ENCODE measurements around the gene BCL7B.
"Not testable (repeated sequence)": the region's sequence is repeated elsewhere in the genome, so short reads cannot be mapped to it uniquely, and the experiment has no call there.

BCL7B gene

DNA sequence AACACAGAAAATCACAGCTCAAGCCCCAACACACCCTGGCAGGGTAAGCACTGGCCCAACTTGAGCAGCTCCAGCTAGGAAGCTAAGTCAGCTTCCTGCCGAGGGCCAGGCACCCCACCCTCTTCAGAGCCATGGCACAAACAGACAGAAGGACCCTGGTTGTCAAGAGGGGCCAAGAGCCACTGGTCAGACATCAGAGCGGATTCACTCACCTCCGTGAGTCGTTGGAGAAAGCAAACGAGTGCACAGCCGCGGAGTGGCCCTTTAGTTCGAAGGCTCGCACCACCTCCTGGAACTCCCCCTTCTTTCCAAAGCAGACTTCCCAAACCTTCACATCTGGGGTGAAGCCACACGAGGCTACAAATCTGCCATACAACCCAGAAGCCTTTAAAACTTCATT, 13.5 kb upstream of the BCL7B start:
- DNase-seq, result no peak

DNA sequence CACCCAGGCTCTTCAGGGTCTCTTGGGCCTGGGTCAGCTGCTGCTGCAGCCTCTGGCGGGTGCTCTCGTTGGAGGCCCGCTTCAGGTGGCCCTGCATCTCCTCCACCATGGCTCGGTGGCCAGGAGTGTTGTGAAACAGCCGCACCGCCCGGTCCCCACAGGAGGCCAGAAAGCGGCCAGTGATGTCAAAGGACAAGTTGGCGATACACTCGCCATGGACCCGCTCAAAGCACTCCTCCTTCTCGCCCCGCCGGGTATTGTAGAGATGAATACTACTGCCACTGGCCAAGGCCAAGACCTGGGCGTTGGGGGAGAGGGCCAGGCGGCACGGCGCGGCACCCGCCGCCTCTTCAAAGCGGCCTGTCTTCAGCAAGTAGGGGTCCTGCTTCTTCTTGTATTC, 13.0 kb upstream of the BCL7B start:
- DNase-seq, result no peak

DNA sequence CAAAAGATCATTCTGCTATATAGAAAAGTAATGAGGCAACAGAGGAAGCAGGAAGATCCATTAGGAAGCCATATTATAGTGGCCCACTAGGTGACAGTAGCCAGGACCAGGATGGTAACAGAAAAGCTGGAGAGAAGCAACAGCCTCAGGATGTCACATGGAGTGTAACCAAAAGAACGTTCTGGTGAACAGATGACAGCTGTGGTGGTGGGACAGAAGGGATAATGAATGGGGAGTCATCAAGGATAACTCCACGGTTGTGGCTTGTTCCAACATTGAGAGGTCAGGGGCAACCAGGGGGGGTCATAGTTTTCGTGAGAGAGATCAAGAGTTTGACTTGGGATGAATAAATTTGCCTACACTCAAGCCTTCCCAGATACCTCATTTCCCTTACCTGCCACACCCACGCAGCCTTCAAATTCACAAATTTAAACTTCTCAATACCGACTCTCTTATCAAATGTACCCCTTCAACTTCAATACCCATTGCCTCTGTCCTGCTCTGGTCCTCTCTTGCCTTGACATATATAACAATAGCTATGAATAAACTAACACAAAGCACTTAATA, 11.6 kb upstream of the BCL7B start:
- no peak for DNase-seq

DNA sequence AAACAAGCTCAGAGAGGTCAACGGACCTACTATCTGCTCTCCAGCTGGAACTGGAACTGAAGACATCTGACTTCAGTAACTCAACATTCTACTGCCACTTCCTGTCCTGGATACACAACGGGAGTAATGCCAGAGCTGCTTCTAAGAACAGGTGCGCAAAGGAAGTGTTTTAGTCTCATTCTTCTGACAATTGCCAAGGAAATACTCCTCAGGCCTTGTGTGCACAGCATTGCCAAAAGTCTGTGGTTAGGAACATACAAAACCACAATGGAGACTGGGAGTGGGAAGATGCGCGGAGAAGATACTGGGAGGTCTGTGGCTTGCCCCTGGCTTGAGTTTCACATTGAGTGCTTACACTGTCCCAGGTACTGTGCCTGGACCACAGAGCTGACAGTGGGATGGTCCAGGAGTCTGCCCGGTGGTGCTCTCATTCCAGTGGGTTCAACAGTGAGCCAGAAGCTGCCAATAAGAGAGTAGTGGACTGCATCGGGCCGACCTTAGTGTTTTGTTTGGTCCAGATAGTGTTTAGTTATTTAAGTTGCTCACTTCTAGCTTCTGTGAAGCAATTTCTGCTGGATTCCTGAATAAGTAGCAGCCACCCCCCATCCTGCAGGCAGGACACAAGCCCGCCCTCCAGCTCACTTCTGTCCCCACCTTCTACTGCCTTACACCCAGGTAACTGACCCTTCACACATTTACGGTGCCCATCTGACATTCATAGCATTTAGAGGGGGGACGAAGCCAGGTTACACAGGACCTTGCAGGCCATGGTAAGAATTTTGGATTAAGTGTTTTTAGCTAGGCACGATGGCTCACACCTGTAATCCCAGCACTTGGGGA, 10.6 kb upstream of the BCL7B start:
- no peak for DNase-seq

DNA sequence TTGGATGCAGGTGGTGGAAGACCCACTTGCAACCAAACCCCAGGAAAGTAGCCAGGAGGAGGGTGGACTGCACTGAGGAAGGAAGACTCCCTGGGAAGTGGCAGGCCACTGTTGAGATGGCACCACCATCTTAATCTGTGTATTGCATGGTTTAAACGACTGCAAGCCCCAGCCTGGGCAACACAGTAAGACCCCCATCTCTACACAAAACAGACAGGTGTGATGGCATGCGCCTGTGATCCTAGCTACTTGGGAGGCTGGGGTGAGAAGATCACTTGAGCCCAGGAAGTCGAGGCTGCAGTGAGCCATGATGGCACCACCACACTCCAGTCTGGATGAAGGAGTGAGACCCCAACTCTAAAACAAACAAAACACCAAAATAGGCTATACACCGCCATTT, 9.7 kb upstream of the BCL7B start:
- no peak for DNase-seq

DNA sequence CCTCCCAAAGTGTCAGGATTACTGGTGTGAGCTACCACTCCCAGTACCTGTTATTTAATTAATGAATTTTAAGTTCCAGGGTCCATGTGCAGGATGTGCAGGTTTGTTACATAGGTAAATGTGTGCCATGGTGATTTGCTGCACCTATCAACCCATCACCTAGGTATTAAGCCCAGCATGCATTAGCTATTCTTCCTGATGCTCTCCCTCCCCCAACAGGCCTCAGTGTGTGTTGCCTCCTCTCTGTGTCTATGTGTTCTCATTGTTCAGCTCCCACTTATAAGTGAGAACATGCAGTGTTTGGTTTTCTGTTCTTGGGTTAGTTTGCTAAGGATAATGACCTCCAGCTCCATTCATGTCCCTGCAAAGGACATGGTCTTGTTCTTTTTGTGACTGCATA, 8.9 kb upstream of the BCL7B start:
- DNase-seq, result not testable (repeated sequence)

DNA sequence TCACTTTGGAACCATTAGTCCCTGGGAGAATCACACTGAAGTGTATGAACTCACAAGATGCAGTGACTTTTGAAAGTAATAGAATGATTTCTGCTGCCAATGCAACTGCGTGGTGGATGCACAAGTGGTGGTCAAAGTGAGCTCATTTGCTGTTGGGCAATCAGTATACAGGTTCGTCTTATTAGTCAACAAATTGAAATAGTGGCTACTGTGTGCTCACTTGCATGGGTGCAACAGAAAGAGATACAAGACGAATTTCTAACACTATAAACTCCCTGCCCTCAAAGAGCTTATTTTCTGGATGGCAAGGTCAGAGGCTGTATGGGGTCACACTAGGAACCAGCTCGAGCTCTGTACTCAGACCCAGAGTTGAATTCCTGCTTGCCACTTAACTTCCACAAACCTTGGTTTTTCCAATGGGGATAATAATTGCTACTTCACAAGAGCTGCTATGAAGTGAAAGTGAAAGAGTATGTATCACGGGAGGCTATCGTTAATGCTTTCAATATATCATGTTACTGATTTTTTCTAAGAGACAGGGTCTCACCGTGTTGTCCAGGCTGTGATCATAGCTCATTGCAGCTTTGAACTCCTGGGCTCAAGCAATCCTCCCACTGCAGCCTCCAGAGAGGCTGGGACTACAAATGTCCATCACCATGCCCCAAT, 8.3 kb upstream of the BCL7B start:
- no peak for DNase-seq

DNA sequence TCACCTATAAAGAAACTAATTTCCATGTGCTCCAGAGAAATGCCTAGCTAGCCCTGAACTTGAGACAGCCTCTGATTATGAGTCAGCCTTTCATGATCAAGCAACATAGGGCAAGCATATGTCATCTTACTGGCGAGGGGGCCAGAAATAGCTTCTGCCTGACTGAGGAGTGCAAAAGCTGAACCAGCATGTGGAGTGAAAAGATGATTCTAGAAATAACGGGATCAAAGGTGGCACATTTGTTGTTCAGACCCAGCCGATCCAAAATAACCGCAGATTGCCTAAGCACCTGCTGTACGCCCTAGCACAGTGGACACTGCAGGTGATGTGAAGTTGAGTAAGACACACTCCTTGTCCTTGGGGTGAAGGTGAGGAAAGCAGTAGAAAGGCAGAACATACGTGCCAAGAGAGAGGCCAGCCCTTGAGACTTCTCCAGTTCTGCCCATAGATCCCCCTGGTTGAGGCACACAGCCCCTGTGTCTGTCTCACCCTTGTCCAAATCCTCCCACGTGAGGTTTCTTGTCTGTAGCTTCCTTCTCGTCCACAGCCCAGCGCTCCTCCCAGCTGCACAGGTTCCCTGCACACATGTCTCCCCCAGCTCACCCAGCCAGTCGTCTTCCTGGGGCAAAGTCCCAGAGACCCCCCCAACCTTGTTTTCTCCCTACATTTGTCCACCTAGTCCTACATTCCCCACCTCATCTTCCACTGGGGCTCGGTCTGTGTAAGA, 2.8 kb upstream of the BCL7B start:
- peak; percentile 31 to 37 for DNase-seq

DNA sequence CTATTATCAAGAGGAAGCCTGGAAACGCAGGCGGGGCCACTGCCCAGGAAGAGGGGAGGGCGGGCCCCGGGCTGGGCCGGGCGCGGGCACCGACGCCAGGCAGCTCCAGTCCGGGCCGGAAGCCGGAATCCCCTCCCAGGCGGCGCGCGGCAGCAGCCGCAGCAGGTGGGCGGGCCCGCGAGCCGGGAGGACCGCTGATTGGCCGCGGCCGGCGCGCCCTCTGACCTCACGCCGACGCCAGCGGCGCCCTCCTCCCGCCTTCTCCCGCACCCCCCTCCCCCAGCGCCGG, 438 bp downstream of the BCL7B start:
- DNase-seq, result peak; percentile 88 to 94

DNA sequence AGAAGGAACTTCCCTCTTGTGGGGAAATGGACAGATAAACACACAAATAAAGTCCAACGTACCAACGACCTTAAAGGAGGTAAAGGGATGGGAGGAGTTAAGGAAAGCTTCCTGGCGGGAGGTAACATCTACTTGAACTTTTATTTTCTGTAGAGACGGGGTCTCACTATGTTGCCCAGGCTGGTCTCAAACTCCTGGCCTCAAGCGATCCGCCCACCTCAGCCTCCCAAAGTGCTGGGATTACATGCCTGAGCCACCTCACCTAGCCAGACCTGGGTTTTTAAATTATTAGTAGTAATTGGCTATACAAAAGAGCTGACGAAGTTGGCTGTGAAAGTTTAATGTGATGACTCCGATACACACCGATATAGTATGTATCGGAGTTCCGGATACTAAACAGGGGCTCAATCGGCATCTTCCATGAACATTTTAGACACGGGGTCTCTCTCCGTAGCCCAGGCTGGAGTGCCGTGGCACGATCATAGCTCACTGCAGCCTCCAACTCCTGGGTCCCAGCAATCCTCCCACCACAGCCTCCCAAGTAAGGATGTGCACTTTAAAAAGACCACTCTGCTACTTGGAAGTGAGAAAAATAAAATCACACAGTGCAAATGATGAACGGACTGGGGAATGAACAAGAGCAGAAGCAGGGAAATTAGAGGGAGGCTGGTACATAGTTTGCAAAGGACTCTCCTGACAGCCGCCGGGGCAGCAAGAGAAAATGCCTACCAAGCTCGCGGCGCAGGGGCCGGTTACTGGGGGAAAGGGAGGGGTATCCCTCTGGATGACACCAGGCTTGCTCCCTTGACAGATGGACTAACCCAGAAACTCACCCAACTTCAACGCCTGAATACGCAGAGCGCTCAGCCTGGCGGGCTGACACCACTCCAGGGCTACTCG, 1.0 kb downstream of the BCL7B start:
- no peak for DNase-seq

DNA sequence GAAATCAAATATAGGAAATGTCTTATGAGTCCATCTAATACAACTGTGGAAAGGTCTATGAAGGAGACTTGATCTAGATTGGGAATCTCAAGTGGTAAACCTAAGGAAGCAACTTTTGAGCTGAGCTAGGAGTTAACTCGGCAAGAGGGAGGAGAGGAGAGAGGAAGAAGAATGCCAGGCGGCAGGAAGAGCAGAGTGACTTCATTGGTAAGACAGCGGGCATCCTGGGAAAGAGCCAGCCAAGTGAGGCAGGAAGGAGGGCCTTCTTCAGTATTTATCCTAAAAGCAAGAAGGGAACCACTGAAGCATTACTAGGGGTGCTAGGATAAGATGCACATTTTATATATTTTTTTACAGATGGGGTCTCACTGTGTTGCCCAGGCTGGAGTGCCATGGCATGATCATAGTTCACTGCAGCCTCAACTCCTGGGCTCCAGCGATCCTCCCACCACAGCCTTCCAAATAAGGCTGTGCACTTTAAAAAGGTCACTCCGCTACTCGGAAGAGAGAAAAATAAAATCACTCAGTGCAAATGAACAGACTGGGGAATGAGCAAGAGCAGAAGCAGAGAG, 2.0 kb downstream of the BCL7B start:
- no peak for DNase-seq

DNA sequence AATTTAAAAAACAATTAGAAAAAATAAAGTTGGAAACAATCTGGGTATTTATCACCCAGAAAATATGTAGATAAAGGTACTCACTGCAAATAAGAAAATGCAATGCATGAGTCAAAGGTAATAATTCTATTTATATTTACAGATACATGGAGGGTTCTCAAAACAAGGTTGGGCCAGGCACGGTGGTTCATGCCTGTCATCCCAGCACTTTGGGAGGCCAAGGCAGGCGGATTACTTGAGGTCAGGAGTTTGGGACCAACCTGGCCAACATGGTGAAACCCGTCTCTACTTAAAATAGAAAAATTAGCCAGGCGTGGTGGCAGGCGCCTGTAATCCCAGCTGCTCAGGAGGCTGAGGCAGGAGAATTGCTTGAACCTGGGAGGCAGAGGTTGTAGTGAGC, 7.4 kb downstream of the BCL7B start:
- not testable (repeated sequence) for DNase-seq

DNA sequence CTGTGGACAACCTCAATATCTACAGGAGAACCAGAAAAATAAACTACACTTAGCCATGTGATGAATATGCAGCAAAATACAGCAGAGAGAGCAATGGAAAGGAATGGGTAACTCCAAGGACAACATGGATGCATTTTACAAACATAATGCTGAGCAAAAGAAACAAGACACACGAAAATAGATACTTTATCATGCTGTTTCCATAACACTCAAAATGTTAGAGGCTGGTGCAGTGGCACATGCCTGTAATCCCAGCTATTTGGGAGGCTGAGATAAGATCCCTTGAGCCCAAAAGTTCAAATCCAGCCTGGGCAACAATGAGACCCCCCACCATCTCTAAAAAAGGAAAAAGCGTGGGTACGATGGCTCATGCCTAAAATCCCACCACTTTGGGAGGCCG, 8.3 kb downstream of the BCL7B start:
- DNase-seq, result no peak

DNA sequence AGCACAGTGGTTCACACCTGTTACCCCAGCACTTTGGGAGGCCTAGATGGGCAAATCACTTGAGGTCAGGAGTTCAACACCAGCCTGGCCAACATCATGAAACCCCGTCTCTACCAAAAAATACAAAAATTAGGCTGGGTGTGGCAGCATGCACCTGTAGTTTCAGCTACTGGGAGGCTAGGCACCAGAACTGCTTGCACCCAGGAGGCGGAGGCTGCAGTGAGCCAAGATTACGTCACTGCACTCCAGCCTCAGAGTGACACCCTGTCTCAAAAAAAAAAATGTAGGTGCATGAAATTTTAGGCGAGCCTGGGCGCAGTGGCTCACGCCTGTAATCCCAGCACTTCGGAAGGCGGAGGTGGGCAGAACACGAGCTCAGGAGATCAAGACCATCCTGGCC, 9.6 kb downstream of the BCL7B start:
- DNase-seq, result no peak

DNA sequence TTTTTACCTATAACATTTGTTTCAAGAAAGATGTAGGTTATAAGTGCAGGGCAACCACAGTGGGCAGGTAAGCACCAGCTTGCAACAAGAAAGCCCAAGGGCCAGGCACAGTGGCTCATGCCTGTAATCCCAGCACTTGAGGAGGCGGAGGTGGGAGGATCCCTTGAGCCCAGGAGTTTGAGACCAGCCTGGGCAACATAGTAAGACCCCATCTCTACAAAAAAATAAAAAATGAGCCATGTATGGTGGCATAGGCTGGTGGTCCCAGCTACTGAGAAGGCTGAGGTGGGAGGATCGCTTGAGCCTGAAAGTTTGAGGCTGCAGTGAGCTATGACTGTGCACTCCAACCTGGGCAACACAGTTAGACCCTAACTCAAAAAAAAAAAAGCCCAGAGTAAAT, 12.8 kb downstream of the BCL7B start:
- DNase-seq, result no peak

DNA sequence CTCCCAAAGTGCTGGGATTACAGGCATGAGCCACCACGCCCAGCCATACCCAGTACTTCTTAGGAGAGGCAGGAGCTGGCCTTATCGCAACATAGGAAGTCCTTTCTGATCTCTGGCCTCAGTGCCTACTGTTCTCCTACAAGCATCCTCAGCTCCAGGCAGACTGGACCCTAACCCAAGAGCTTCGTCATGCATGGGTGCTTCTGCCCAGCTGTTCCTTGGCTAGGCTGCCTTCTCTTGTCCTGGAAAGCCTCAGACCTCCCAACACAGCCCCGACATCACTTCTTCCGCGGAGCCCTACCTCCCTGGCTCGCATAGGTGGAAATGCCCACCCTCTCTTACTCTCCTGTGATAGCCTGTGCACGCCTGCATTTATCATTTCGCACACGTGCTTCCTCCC, 15.8 kb downstream of the BCL7B start:
- no peak for DNase-seq

DNA sequence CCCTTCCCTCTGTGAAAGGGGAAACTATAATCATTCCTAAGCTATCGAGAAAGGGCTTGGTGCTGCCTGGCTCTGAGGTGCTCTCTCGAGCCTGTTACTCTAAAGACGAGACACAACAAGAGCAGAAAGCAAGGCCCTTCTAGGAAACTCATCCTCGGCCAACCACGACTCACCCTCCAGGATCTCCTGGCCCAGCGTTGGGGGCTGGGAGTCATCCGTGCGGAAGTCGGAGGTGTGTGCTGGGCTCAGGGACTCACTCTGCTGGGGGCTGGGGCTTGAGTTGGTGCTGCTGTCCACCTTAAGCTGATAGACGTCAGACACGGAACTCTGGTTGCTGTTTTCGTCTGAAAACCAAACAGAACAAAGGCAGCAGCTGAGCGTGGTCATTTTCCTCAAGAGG, 17.8 kb downstream of the BCL7B start:
- DNase-seq, result no peak

DNA sequence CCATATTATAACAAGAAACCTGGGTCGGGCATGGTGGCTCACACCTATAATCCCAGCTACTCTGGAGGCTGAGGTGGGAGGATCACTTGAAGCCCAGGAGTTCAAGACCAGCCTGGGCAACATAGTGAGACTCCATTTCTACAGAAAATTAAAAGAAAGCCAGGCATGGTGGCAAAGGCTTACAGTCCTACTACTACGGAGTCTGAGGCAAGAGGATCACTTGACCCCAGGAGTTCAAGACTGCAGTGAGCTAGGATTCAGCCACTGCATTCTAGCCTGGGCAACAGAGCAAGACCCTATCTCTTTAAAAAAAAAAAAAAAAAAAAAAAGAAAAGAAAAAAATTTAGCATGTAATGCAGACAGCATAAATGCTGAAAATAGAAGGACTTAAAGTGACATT, 19.0 kb downstream of the BCL7B start:
- DNase-seq, result not testable (repeated sequence)

DNA sequence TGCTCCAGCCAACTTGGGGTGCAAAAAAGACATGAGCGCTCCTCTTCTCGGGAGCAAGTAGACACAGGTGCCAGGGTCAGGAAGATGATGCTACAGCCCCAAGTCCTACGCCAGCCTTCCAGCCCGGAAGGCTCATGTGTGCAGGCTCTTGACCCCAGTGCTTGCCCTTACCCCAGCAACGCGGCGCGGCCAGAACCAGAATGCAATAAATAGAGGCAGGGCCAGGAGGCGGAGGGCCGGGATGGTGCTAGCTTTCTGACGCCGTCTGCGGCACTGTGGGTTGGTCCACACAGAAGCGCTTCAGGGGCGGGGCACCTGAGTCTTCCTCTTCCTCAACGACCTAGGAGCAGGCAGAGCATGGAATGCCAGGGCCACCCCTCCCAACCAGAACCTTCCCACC, 20.4 kb downstream of the BCL7B start:
- no peak for DNase-seq

DNA sequence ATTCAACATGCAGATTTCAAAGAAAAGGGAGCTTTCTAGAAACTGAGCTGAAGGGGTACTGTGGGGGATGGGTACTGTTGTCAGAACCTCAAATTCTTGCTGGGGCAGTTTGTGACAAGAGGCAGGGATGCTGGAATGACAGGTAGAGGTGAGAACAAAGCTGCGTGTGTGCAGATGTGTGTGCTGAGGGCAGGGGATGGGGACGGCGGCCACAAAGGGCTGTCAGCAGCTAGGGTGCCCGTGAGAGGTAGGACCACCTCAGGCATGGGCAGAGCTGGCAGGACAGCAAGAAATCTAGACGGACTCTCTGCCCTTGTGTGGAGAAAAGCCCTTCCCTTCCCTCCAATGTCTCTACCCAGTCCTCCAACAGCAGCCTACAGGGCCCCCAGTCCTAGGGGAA, 21.0 kb downstream of the BCL7B start:
- DNase-seq, result no peak

DNA sequence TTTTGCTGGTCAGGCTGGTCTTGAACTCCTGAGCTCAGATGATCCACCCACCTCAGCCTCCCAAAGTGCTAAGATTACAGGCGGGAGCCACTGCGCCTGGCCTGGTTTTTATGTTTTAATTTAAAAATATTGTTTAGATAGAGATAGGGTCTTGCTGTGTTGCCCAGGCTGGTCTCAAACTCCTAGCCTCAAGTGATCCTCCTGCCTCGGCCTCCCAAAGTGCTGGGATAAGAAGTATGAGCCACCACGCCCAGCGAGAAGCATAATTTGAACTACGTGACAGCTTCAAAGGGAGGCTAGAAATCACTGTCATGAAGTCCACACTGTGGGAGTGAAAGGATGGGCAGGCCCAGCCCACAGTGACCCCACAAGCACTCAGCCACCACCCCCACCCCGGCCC, 21.6 kb downstream of the BCL7B start:
- not testable (repeated sequence) for DNase-seq

DNA sequence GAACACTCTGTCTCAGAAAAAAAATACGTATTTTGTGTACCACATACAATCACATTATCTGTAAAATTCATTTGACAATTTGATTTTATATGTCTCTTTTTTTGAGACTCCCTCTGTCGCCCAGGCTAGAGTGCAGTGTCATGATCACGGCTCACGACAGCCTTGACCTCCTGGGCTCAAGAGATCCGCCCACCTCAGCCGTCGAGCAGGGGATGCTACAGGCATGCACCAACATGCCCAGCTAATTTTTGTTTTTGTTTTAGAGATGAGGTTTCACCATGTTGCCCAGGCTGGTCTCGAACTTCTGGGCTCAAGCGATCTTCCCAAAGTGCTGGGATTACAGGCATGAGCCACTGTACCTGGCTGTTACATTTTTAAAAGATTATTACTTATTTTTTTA, 23.7 kb downstream of the BCL7B start:
- no peak for DNase-seq
